ENCODE results near the gene SLC25A48.

DNA sequence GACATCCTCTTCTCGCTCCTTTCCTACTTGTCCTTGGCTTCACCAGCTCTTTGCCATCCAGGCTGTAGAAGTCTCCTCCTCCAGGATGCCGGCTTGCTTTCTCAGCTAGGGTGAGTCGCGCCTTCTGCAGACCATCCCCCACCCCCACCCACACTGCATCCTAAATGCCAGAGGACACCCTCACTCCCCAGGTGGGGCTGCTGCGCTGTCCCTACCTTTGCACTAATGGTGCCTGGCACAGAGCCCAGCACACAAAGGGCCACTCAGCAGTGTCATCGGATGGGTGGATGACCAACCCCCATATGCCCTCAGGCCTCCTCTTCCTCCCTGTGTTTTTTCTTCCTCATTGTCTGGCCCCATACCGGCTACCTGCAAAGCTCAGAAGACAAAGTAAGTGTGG is 46.3 kb downstream of the SLC25A48 start:
- TF ChIP-seq, protein P1, sequence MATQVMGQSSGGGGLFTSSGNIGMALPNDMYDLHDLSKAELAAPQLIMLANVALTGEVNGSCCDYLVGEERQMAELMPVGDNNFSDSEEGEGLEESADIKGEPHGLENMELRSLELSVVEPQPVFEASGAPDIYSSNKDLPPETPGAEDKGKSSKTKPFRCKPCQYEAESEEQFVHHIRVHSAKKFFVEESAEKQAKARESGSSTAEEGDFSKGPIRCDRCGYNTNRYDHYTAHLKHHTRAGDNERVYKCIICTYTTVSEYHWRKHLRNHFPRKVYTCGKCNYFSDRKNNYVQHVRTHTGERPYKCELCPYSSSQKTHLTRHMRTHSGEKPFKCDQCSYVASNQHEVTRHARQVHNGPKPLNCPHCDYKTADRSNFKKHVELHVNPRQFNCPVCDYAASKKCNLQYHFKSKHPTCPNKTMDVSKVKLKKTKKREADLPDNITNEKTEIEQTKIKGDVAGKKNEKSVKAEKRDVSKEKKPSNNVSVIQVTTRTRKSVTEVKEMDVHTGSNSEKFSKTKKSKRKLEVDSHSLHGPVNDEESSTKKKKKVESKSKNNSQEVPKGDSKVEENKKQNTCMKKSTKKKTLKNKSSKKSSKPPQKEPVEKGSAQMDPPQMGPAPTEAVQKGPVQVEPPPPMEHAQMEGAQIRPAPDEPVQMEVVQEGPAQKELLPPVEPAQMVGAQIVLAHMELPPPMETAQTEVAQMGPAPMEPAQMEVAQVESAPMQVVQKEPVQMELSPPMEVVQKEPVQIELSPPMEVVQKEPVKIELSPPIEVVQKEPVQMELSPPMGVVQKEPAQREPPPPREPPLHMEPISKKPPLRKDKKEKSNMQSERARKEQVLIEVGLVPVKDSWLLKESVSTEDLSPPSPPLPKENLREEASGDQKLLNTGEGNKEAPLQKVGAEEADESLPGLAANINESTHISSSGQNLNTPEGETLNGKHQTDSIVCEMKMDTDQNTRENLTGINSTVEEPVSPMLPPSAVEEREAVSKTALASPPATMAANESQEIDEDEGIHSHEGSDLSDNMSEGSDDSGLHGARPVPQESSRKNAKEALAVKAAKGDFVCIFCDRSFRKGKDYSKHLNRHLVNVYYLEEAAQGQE (tag by site-specific recombination; IDR thresholded peaks at IDR 0.05) = no peak
- no peak for TF ChIP-seq ZNF785 (tag by site-specific recombination; IDR thresholded peaks at IDR 0.05)
- TF ChIP-seq, protein P2, sequence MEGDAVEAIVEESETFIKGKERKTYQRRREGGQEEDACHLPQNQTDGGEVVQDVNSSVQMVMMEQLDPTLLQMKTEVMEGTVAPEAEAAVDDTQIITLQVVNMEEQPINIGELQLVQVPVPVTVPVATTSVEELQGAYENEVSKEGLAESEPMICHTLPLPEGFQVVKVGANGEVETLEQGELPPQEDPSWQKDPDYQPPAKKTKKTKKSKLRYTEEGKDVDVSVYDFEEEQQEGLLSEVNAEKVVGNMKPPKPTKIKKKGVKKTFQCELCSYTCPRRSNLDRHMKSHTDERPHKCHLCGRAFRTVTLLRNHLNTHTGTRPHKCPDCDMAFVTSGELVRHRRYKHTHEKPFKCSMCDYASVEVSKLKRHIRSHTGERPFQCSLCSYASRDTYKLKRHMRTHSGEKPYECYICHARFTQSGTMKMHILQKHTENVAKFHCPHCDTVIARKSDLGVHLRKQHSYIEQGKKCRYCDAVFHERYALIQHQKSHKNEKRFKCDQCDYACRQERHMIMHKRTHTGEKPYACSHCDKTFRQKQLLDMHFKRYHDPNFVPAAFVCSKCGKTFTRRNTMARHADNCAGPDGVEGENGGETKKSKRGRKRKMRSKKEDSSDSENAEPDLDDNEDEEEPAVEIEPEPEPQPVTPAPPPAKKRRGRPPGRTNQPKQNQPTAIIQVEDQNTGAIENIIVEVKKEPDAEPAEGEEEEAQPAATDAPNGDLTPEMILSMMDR (tag by site-specific recombination; IDR thresholded peaks at IDR 0.05) = no peak
- TF ChIP-seq ZNF416 (tag by site-specific recombination; IDR thresholded peaks at IDR 0.05) = no peak
- TF ChIP-seq ZSCAN16 (tag by site-specific recombination; IDR thresholded peaks at IDR 0.05) = no peak

All from HEK293 (cell line).